C4-2B (cell line): Measurements from ENCODE around the gene SFMBT1.

Experiments
- CTCF ChIP-seq: fragments of 450-650 bp; conservative IDR thresholded peaks from 2 replicates; pipeline ENCODE4 v1.5.1; 2017; ENCODE audit warnings: mild to moderate bottlenecking
- ZFX ChIP-seq: fragments of 450-650 bp; IDR thresholded peaks from 2 replicates; pipeline ENCODE4 v1.6.1; 2017

- TF ChIP-seq CTCF (no peak), ZFX (no peak)
These were observed 106.3 kb downstream of the SFMBT1 start for GRCh38 chr3:52939600-52939999.
